ENCODE measurements around the gene DHX8. TPM values are rescaled to one million over a fixed set of nuclear protein-coding genes. Genes with fewer than 3 reads are reported as not detected.
"Not testable (repeated sequence)": the region's sequence is repeated elsewhere in the genome, so short reads cannot be mapped to it uniquely, and the experiment has no call there.

The DHX8 gene
- polyA plus RNA-seq, 1 experiment = 47.3 TPM

DNA sequence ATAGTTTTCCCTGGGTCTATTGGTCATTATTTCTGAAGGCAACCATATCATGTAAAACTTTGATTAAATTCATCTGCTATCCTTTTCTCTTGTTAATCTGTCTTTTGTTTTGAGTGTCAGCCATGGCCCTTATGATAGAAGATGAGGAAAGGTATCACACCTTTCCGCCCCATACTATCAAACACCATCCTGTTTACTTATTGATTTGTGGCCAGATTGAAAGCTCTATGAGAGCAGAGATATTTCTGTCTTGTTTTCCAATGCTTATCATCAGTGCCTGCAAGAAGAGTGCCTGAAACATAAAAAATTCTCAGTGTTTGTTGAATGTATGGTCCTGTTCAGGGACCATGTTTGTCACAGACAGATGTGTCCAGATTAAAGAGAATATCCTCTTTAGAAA, 22.6 kb upstream of the DHX8 start:
- no peak for DNase-seq (ENCODE audit: low read depth, low spot score)
- Histone ChIP-seq H3K4me3 (ENCODE audit: low read depth, low read length) (no peak overlapping the region), H3K9me3 (ENCODE audit: control insufficient read depth, insufficient read depth, low read length) (no peaks in the 10 kb centered on the region), H3K27ac (ENCODE audit: low read depth, low read length) (no peak overlapping the region), H3K27me3 (ENCODE audit: control insufficient read depth, insufficient read depth, low read length) (no peaks in the 10 kb centered on the region)
- POLR2A ChIA-PET = no interaction called here
- CTCF ChIA-PET = interaction anchor here (3.2 kb wide), 1 partner anchor 22 kb away, joined by 14 read pairs; the partner anchor contains the start of gene DHX8
- no peak for TF ChIP-seq CTCF (IDR thresholded peaks at IDR 0.05; ENCODE audit: low read depth, low read length)

DNA sequence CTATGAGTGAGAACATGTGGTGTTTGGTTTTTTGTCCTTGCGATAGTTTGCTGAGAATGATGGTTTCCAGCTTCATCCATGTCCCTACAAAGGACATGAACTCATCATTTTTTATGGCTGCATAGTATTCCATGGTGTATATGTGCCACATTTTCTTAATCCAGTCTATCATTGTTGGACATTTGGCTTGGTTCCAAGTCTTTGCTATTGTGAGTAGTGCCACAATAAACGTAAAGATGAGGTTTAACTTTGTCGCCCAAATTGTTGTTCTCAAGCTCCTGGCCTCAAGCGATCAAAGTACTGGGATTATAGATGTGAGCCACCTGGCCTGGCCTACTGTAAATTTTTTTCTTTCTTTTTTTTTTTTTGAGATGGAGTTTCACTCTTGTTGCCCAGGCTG, 21.2 kb upstream of the DHX8 start:
- POLR2A ChIA-PET; DNase-seq (ENCODE audit: low read depth, low spot score): not testable (repeated sequence)
- CTCF ChIA-PET = interaction anchor here (3.2 kb wide), 1 partner anchor 21 kb away, joined by 14 read pairs; the partner anchor contains the start of gene DHX8

DNA sequence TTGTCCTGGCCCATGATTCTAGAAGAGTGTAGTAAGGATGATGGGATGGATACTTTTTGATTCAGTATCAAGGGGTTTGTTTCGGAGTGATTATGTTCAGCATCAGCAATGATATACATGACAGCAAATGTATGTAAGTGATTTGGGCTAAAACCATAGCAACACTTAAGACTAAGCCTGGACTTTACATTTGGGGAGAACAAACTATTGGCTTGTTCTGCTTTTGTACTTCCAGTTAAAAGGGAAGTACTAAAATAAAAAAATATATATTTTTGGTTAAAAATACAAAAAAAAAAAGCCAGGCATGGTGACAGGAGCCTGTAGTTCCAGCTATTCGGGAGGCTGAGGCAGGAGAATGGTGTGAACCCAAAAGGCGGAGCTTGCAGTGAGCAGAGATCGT, 20.5 kb upstream of the DHX8 start:
- ChIA-PET POLR2A (interaction anchor here (1.4 kb wide), 1 partner anchor 64 kb away, joined by 6 read pairs; the partner anchor contains the start of gene ARL4D), CTCF (no interaction called here)
- DNase-seq (ENCODE audit: low read depth, low spot score) = no peak

More for the DNA sequence above, 21.2 kb upstream of the DHX8 start:
- H3K9me3 ChIP-seq (ENCODE audit: control insufficient read depth, insufficient read depth, low read length); H3K27me3 ChIP-seq (ENCODE audit: control insufficient read depth, insufficient read depth, low read length); H3K4me3 ChIP-seq (ENCODE audit: low read depth, low read length); H3K27ac ChIP-seq (ENCODE audit: low read depth, low read length): not testable (repeated sequence)

GRCh38 chr17:43464046-43464445, 19.7 kb upstream of the DHX8 start:
- H3K9me3 ChIP-seq (ENCODE audit: control insufficient read depth, insufficient read depth, low read length) = no peaks in the 10 kb centered on the region
- TF ChIP-seq CTCF (IDR thresholded peaks at IDR 0.05; ENCODE audit: low read depth, low read length) = no peak
- no peak for DNase-seq (ENCODE audit: low read depth, low spot score)
- POLR2A ChIA-PET = interaction anchor here (0.6 to 1.4 kb wide), 2 partner anchors 65 to 70 kb away, joined by 3 to 6 read pairs; partner anchors contain the start of gene ARL4D
- no peak overlapping the region for H3K4me3 ChIP-seq (ENCODE audit: low read depth, low read length)
- no peak overlapping the region for H3K27ac ChIP-seq (ENCODE audit: low read depth, low read length)
- H3K27me3 ChIP-seq (ENCODE audit: control insufficient read depth, insufficient read depth, low read length) = no peaks in the 10 kb centered on the region
- CTCF ChIA-PET = interaction anchor here (0.6 to 1.5 kb wide), 3 partner anchors 19 to 65 kb away, joined by 4 to 8 read pairs (median 4); partner anchors contain the start of genes ARL4D and DHX8

More for the DNA sequence above, 20.5 kb upstream of the DHX8 start:
- Histone ChIP-seq H3K27me3 (ENCODE audit: control insufficient read depth, insufficient read depth, low read length) (no peaks in the 10 kb centered on the region), H3K9me3 (ENCODE audit: control insufficient read depth, insufficient read depth, low read length) (no peaks in the 10 kb centered on the region), H3K27ac (ENCODE audit: low read depth, low read length) (no peak overlapping the region), H3K4me3 (ENCODE audit: low read depth, low read length) (no peak overlapping the region)
- TF ChIP-seq CTCF (IDR thresholded peaks at IDR 0.05; ENCODE audit: low read depth, low read length) = no peak

DNA sequence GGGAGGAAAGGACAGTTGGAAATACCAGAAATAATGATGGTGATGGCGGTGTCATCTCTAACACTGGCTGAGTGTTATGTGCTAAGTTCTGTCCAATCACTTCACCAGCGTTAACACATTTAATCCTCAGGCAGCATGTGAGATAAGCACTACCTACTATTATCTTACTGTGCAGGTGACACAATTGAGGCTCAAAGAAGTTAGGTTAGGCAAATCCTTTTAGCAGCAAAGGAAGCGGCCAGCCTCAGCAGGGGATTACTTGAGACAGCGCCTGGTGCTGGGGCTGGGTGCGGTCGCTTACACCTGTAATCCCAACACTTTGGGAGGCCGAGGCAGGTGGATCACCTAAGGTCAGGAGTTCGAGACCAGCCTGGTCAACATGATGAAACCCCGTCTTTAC, 18.7 kb upstream of the DHX8 start:
- Histone ChIP-seq H3K9me3 (ENCODE audit: control insufficient read depth, insufficient read depth, low read length) (no peaks in the 10 kb centered on the region), H3K27ac (ENCODE audit: low read depth, low read length) (no peak overlapping the region), H3K4me3 (ENCODE audit: low read depth, low read length) (no peak overlapping the region), H3K27me3 (ENCODE audit: control insufficient read depth, insufficient read depth, low read length) (no peaks in the 10 kb centered on the region)
- DNase-seq (ENCODE audit: low read depth, low spot score) = no peak
- no peak for TF ChIP-seq CTCF (IDR thresholded peaks at IDR 0.05; ENCODE audit: low read depth, low read length)
- POLR2A ChIA-PET = no interaction called here
- CTCF ChIA-PET = interaction anchor here (1.5 kb wide), 1 partner anchor 19 kb away, joined by 8 read pairs; the partner anchor contains the start of gene DHX8

Measured in AG04450 (cell line).